Measurements from ENCODE around the gene KLHL22.
"Not testable (repeated sequence)": the region's sequence is repeated elsewhere in the genome, so short reads cannot be mapped to it uniquely, and the experiment has no call there.

- TF ChIP-seq CTCF, POLR2A (IDR thresholded peaks at IDR 0.05): not testable (repeated sequence)
Measured at GRCh38 chr22:20538875-20539274, 43.3 kb upstream of the KLHL22 start.
